MG63 (cell line): ENCODE measurements around the gene ILDR1. TPM values are rescaled to one million over a fixed set of nuclear protein-coding genes. Genes with fewer than 3 reads are reported as not detected.
"Not testable (repeated sequence)": the region's sequence is repeated elsewhere in the genome, so short reads cannot be mapped to it uniquely, and the experiment has no call there.

Experiments
- DNase-seq: peaks from one replicate; pipeline ENCODE4 v3.0.0-alpha.2; 2020
- H3K27me3 ChIP-seq: fragments of 250-450 bp; sonication (Bioruptor Pico); 2 replicates; pipeline ENCODE4 v1.5.1; 2020; ENCODE audit warnings: mild to moderate bottlenecking, moderate library complexity
- H3K36me3 ChIP-seq: fragments of 250-450 bp; sonication (Bioruptor Pico); 2 replicates; pipeline ENCODE4 v1.5.1; 2020; ENCODE audit warnings: mild to moderate bottlenecking, moderate library complexity
- H3K4me3 ChIP-seq: fragments of 250-450 bp; sonication (Bioruptor Pico); 2 replicates; pipeline ENCODE4 v1.5.1; 2020; ENCODE audit warnings: mild to moderate bottlenecking, moderate library complexity
- H3K9me3 ChIP-seq: fragments of 250-450 bp; sonication (Bioruptor Pico); 2 replicates; pipeline ENCODE4 v1.5.1; 2020; ENCODE audit warnings: mild to moderate bottlenecking, moderate library complexity
- total RNA-seq: library from RNA; depleted of rRNA; stranded (reverse); fragments of >200 nt; shearing (Covaris generic); gene quantifications from 2 replicates; pipeline ENCODE4 v1.2.3, GENCODE V29; 2014; ENCODE audit warnings: low replicate concordance; rRNA removed

Gene ILDR1
- total RNA-seq, 1 experiment from 2014 or later: not detected

DNA sequence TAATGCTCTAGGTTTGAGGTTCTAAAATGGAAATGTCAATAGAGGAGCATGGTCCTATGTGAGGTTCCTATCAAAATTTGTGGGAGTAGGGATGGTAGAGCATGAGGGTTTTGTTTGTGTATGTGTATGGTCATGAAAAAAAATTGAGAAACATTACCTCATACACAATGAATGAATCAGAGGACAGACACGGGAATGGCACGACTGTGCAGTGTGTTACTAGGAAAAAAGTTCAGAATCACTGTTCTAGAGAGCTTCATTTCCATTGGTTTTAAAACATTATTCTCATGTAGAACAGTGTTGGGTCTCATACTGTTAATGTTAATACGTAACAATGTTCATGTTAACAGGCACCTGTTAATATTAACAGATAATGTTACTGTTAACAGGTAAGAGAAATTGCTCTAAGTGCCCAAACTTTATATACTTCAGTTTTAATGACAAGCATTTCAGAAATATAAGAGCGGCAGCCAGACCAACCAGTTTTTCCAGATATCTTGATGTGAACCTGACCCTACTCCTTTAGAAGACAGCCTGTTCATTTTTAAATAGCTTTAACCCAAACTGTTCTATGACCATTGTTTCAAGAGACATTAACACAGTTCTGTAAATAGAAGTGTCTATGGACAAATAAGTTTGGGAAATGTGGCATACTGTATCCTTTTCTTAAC is 79.8 kb downstream of the ILDR1 start:
- H3K27me3 ChIP-seq: no peaks in the 10 kb centered on the region; the same call in 1 of the 2 replicates
- H3K9me3 ChIP-seq: no peaks in the 10 kb centered on the region
- DNase-seq: no peak
- no peak overlapping the region for H3K4me3 ChIP-seq
- no peaks in the 10 kb centered on the region for H3K36me3 ChIP-seq

DNA sequence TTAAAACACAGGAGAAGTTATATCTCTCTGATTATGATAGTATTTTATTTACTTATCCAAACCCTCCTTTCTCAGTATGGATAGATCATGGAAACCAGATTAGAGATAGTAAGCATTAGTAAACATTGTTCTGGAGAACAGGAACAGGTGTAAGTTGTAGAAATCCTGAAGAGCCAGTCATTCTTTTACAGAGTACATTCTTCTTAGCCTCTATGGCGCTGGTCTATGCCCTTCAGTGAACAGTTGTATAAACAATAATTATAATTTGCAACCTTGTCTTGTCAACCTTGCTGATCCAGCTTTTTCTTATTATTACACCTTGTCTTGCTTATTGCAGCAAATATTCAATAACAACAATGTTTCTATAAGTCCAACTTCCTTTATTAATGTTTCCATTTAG is 80.5 kb downstream of the ILDR1 start:
- Histone ChIP-seq H3K4me3 (no peak overlapping the region), H3K9me3 (no peaks in the 10 kb centered on the region), H3K36me3 (no peaks in the 10 kb centered on the region), H3K27me3 (no peaks in the 10 kb centered on the region; the same call in 1 of the 2 replicates)
- DNase-seq: no peak

GRCh38 chr3:121938141-121938855 is 83.7 kb downstream of the ILDR1 start:
- DNase-seq, H3K36me3 ChIP-seq: not testable (repeated sequence)

More at GRCh38 chr3:121938141-121938855, 83.7 kb downstream of the ILDR1 start:
- not testable (repeated sequence) for H3K27me3 ChIP-seq, H3K4me3 ChIP-seq, H3K9me3 ChIP-seq

Other genes with a start within 250 kb of the ILDR1 start
- gene IQCB1, start 187.2 kb downstream of the ILDR1 start, total RNA-seq: 6.1 and 17.9 TPM in 2 replicates
- 0.66 TPM in 1 of 2 replicates, not detected in the other for gene EAF2, start 187.0 kb downstream of the ILDR1 start, total RNA-seq
- not detected in 2 replicates for gene SLC15A2, start 127.8 kb downstream of the ILDR1 start, total RNA-seq
- gene CD86, start 33.1 kb upstream of the ILDR1 start, total RNA-seq: not detected in 2 replicates
- not detected in 2 replicates for gene CASR, start 161.4 kb upstream of the ILDR1 start, total RNA-seq